Thymus (tissue), 11 donors: ENCODE data around the gene MRE11. TPM values are rescaled to one million over a fixed set of nuclear protein-coding genes. Genes with fewer than 3 reads are reported as not detected.

Source experiments
- DNase-seq, 9 donors: peaks; one replicate each; pipeline ENCODE4 v3.0.0-alpha.2; 2013; ENCODE audit warnings: low spot score in 9 of 9, low read depth in 6 of 9, missing footprints in 1 of 9
- H3K27ac ChIP-seq, 2 donors: one replicate each; pipeline ENCODE4 v1.5.1; 2013; ENCODE audit warnings: control low read depth in 1 of 2, low read depth in 1 of 2, low read length in 1 of 2, mild to moderate bottlenecking in 1 of 2, moderate library complexity in 1 of 2
- H3K27me3 ChIP-seq, 2 donors: one replicate each; pipeline ENCODE4 v1.5.1; 2013; ENCODE audit warnings: low read length in 1 of 2; ENCODE audit not compliant: control insufficient read depth in 2 of 2, insufficient read depth in 1 of 2
- H3K36me3 ChIP-seq, 2 donors: one replicate each; pipeline ENCODE4 v1.5.1; 2013; ENCODE audit warnings: low read length in 1 of 2, mild to moderate bottlenecking in 1 of 2, moderate library complexity in 1 of 2; ENCODE audit not compliant: control insufficient read depth in 2 of 2, insufficient read depth in 2 of 2
- H3K4me1 ChIP-seq, 2 donors: one replicate each; pipeline ENCODE4 v1.5.1; 2013; ENCODE audit warnings: low read length in 2 of 2; ENCODE audit not compliant: control insufficient read depth in 2 of 2, insufficient read depth in 2 of 2
- H3K4me3 ChIP-seq, 2 donors: one replicate each; pipeline ENCODE4 v1.5.1; 2013; ENCODE audit warnings: low read length in 2 of 2, control low read depth in 1 of 2, mild to moderate bottlenecking in 1 of 2
- H3K9me3 ChIP-seq, 2 donors: one replicate each; pipeline ENCODE4 v1.5.1; 2013; ENCODE audit warnings: low read length in 1 of 2, mild to moderate bottlenecking in 1 of 2; ENCODE audit not compliant: control insufficient read depth in 2 of 2, insufficient read depth in 1 of 2
- WGBS: extraction: QIAGEN DNeasy Blood & Tissue Kit; methylation state at CpG from one replicate; pipeline ENCODE4 v1.1.7; 2013; 5-methylcytosine and 5-hydroxymethylcytosine counted together
- polyA plus RNA-seq: library from polyadenylated mRNA; stranded (reverse); fragments of 200-250 nt; gene quantifications from one replicate; pipeline ENCODE4 v1.2.3, GENCODE V29; 2013
- total RNA-seq: library from RNA; stranded (reverse); fragments of 120-200 nt; gene quantifications from one replicate; pipeline ENCODE4 v1.2.4, GENCODE V29; 2013
- donor health status: healthy.

MRE11 gene
- total and polyA plus RNA-seq, 2 donors, result 11.7 to 26.8 TPM

- WGBS, result 82% methylated on average over 4 of the region's 4 CpGs
- Histone ChIP-seq H3K4me1 (no peaks in the 10 kb centered on the region), H3K9me3 (no peaks in the 10 kb centered on the region), H3K36me3 (no peaks in the 10 kb centered on the region), H3K4me3 (no peak overlapping the region), H3K27ac (no peak overlapping the region), H3K27me3 (no peaks in the 10 kb centered on the region)
- no peak for DNase-seq
Observed at GRCh38 chr11:94526645-94527438, 33.2 kb upstream of the MRE11 start.

- 73% methylated on average over 5 of the region's 5 CpGs for WGBS
- H3K4me3 ChIP-seq, result no peak overlapping the region
- H3K4me1 ChIP-seq, result no peaks in the 10 kb centered on the region
- H3K36me3 ChIP-seq, result no peaks in the 10 kb centered on the region
- no peaks in the 10 kb centered on the region for H3K27me3 ChIP-seq
- H3K27ac ChIP-seq, result no peak overlapping the region
- DNase-seq, result no peak
- no peaks in the 10 kb centered on the region for H3K9me3 ChIP-seq
Observed at GRCh38 chr11:94525546-94526324, 32.1 kb upstream of the MRE11 start.

- H3K9me3 ChIP-seq, result no peaks in the 10 kb centered on the region
- no peaks in the 10 kb centered on the region for H3K36me3 ChIP-seq
- no peaks in the 10 kb centered on the region for H3K27me3 ChIP-seq
- no peak for DNase-seq
- H3K4me1 ChIP-seq, result no peaks in the 10 kb centered on the region
- H3K4me3 ChIP-seq, result no peak overlapping the region
- no peak overlapping the region for H3K27ac ChIP-seq
- 95% methylated on average over 1 of the region's 1 CpG for WGBS
Observed at GRCh38 chr11:94524341-94524740, 30.7 kb upstream of the MRE11 start.

- no peak overlapping the region for H3K27ac ChIP-seq
- no peak overlapping the region for H3K4me3 ChIP-seq
- H3K4me1 ChIP-seq, result no peaks in the 10 kb centered on the region
- H3K36me3 ChIP-seq, result no peaks in the 10 kb centered on the region
- 70% methylated on average over 5 of the region's 5 CpGs for WGBS
- no peaks in the 10 kb centered on the region for H3K9me3 ChIP-seq
- DNase-seq, result no peak
- H3K27me3 ChIP-seq, result no peaks in the 10 kb centered on the region
Observed at GRCh38 chr11:94521684-94522083, 28.0 kb upstream of the MRE11 start.

- Histone ChIP-seq H3K4me3 (no peak overlapping the region), H3K36me3 (no peaks in the 10 kb centered on the region), H3K9me3 (no peaks in the 10 kb centered on the region), H3K4me1 (no peaks in the 10 kb centered on the region), H3K27me3 (peaks cover 0 to 4% of the 10 kb centered on the region in 2 donors), H3K27ac (no peak overlapping the region)
- DNase-seq, result peak in 4 of 9 donors; percentile 12 to 45 (median 26)
- 23% methylated on average over 5 of the region's 5 CpGs for WGBS
Observed at GRCh38 chr11:94519478-94520084, 25.9 kb upstream of the MRE11 start.

- peaks cover 2 to 16% of the 10 kb centered on the region in 2 donors for H3K27me3 ChIP-seq
- DNase-seq, result no peak
- H3K27ac ChIP-seq, result no peak overlapping the region
- H3K9me3 ChIP-seq, result no peaks in the 10 kb centered on the region
- H3K36me3 ChIP-seq, result no peaks in the 10 kb centered on the region
- H3K4me1 ChIP-seq, result no peaks in the 10 kb centered on the region
- 91% methylated on average over 4 of the region's 4 CpGs for WGBS
- H3K4me3 ChIP-seq, result no peak overlapping the region
Observed at GRCh38 chr11:94518300-94518699, 24.7 kb upstream of the MRE11 start.

- Histone ChIP-seq H3K36me3 (no peaks in the 10 kb centered on the region), H3K9me3 (no peaks in the 10 kb centered on the region), H3K4me3 (no peak overlapping the region), H3K27me3 (peaks cover 2 to 32% of the 10 kb centered on the region in 2 donors), H3K4me1 (peaks cover 0 to 10% of the 10 kb centered on the region in 2 donors), H3K27ac (no peak overlapping the region)
- no peak for DNase-seq
- 42% methylated on average over 1 of the region's 1 CpG for WGBS
Observed at GRCh38 chr11:94516725-94517124, 23.1 kb upstream of the MRE11 start.

- WGBS, result 94% methylated on average over 2 of the region's 2 CpGs
- Histone ChIP-seq H3K36me3 (no peaks in the 10 kb centered on the region), H3K4me3 (no peak overlapping the region), H3K4me1 (peaks cover 0 to 10% of the 10 kb centered on the region in 2 donors), H3K9me3 (no peaks in the 10 kb centered on the region), H3K27me3 (peaks cover 2 to 37% of the 10 kb centered on the region in 2 donors), H3K27ac (no peak overlapping the region)
- no peak for DNase-seq
Observed at GRCh38 chr11:94515398-94515797, 21.8 kb upstream of the MRE11 start.

- no peak overlapping the region for H3K27ac ChIP-seq
- peaks cover 0 to 10% of the 10 kb centered on the region in 2 donors for H3K4me1 ChIP-seq
- no peak for DNase-seq
- H3K9me3 ChIP-seq, result no peaks in the 10 kb centered on the region
- H3K27me3 ChIP-seq, result peaks cover 2 to 37% of the 10 kb centered on the region in 2 donors
- no peak overlapping the region for H3K4me3 ChIP-seq
- H3K36me3 ChIP-seq, result no peaks in the 10 kb centered on the region
- WGBS, result 48% methylated on average over 2 of the region's 2 CpGs
Observed at GRCh38 chr11:94513091-94513490, 19.4 kb upstream of the MRE11 start.
